RWPE2 (cell line): ENCODE measurements around the gene COX6B2.

Experiments
- ATAC-seq: fragments of 200-7000 bp; cut with Tn5 transposase; 3 replicates; pipeline ENCODE4 v1.9.1; 2021; ENCODE audit warnings: low read depth
- DNase-seq: peaks from one replicate; pipeline ENCODE4 v3.0.0-alpha.2; 2020; ENCODE audit warnings: low spot score
- H3K27ac ChIP-seq: fragments of 450-650 bp; 2 replicates; pipeline ENCODE4 v1.5.1; 2017; ENCODE audit warnings: mild to moderate bottlenecking; ENCODE audit not compliant: poor library complexity, severe bottlenecking
- H3K27me3 ChIP-seq: fragments of 250-450 bp; sonication (Bioruptor Pico); 2 replicates; pipeline ENCODE4 v1.5.1; 2021; ENCODE audit warnings: mild to moderate bottlenecking, moderate library complexity; ENCODE audit not compliant: insufficient read depth, poor library complexity, severe bottlenecking
- H3K36me3 ChIP-seq: fragments of 250-450 bp; sonication (Bioruptor Pico); 2 replicates; pipeline ENCODE4 v1.5.1; 2020; ENCODE audit warnings: low read depth, mild to moderate bottlenecking, moderate library complexity
- H3K4me1 ChIP-seq: fragments of 250-450 bp; sonication (Bioruptor Pico); 2 replicates; pipeline ENCODE4 v1.5.1; 2021; ENCODE audit warnings: mild to moderate bottlenecking, moderate library complexity; ENCODE audit not compliant: insufficient read depth, poor library complexity, severe bottlenecking
- H3K4me3 ChIP-seq: fragments of 250-450 bp; sonication (Bioruptor Pico); 2 replicates; pipeline ENCODE4 v1.5.1; 2021; ENCODE audit warnings: mild to moderate bottlenecking, moderate library complexity; ENCODE audit not compliant: severe bottlenecking
- H3K9me3 ChIP-seq: fragments of 250-450 bp; sonication (Bioruptor Pico); 2 replicates; pipeline ENCODE4 v1.5.1; 2021; ENCODE audit warnings: mild to moderate bottlenecking, moderate library complexity; ENCODE audit not compliant: severe bottlenecking
- TF ChIP-seq, protein P1 (sequence below): fragments of 450-650 bp; IDR thresholded peaks from one replicate; pipeline ENCODE4 v1.5.1; 2017; ENCODE audit warnings: mild to moderate bottlenecking, moderate library complexity; ENCODE audit not compliant: poor library complexity, severe bottlenecking

COX6B2 gene

DNA sequence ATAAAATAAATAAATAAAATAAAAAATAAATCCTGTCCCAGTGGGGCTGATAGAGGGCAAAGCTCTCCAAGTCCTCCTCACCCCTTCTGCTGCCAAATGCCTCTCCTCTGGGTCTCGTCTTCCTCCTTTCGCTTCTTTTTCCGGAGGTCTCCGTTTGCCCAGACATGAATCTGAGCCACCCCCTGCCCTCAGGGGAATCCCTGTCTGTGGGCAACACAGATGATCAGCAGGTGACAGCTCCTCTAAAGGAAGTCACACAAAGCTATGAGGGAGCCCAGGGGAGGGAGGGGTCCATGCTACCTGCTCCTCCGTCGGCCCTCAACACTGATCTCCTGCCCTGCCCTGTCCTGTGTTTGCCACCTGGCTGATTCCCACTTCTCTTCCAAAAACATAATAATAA lies 29.9 kb downstream of the COX6B2 start:
- Histone ChIP-seq H3K27me3 (no peaks in the 10 kb centered on the region), H3K4me3 (no peak overlapping the region), H3K4me1 (peaks cover 7% of the 10 kb centered on the region), H3K9me3 (no peaks in the 10 kb centered on the region), H3K27ac (no peak overlapping the region), H3K36me3 (no peaks in the 10 kb centered on the region)
- TF ChIP-seq, protein P1, sequence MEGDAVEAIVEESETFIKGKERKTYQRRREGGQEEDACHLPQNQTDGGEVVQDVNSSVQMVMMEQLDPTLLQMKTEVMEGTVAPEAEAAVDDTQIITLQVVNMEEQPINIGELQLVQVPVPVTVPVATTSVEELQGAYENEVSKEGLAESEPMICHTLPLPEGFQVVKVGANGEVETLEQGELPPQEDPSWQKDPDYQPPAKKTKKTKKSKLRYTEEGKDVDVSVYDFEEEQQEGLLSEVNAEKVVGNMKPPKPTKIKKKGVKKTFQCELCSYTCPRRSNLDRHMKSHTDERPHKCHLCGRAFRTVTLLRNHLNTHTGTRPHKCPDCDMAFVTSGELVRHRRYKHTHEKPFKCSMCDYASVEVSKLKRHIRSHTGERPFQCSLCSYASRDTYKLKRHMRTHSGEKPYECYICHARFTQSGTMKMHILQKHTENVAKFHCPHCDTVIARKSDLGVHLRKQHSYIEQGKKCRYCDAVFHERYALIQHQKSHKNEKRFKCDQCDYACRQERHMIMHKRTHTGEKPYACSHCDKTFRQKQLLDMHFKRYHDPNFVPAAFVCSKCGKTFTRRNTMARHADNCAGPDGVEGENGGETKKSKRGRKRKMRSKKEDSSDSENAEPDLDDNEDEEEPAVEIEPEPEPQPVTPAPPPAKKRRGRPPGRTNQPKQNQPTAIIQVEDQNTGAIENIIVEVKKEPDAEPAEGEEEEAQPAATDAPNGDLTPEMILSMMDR: no peak
- DNase-seq: no peak
- ATAC-seq: no peak

DNA sequence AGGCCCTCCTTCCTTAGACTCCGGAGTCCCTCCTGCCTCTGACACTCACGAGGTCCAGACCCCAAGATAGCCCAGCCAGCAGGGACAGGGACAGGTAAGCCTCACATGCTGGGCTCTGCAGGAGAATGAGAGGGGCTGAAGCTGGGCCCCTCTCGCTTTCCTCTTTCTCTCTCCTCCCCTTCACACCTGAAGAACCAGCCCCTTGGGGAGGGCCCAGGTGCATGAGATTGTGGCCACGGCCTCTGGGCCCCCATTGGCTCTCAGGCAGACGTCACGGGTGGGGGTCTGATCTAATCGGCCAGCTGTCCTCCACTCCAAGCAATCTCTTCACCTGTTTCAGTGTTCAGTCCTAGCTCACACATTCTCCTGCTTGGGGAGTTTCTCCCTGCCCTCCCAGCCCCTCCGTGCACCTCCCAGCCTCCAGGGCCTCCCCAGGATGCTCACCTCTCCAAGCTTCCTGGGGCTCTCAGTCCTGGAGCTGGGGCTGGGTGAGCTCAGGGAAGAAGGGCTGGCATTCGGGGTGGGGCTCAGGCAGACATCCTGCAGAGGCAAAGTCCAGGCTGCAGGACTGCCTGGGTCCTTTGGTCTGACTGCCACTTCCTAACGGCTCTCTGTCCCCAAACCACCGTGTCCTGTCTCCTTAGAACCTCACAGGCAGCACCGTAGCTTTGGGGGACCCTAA lies 32.2 kb downstream of the COX6B2 start:
- ATAC-seq: peak; percentile 21; the same call in 2 of the 3 replicates

DNA sequence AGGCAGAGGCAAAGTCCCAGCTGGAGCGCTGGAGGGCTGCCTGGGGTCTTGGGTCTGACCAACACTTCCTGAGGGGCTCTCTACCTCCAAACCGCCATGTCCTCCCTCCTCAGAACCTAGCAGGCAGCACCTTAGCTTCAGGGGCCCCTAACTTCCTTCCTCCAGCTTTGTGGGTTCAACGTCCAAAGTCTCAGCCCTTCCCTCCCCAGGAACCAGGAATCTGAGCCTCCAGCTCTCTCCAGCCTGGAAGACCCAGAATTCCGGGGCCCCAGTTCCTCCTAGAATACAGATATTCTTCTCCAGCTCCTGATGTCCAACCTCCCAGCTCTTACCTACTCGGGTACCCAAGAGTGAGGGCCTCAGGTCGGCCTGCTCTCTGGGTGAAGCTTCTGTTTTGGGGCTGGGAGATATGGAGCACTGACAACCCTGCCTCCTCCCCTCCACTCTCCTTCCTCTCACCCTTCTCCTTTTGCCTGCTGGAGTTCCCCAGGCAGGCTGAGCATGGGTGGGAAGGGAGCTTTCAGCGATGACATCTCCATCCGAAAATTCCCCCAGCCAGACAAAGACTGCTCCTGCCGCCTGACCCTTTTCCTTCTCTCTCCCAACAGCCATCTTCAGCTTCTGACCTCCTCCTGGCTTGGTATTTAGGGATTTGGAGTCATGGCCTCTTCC lies 32.9 kb downstream of the COX6B2 start:
- ATAC-seq: no peak
- no peak overlapping the region for H3K4me3 ChIP-seq
- TF ChIP-seq, protein P1: no peak
- H3K27ac ChIP-seq: no peak overlapping the region
- H3K9me3 ChIP-seq: no peaks in the 10 kb centered on the region
- no peaks in the 10 kb centered on the region for H3K36me3 ChIP-seq
- no peak for DNase-seq
- H3K27me3 ChIP-seq: no peaks in the 10 kb centered on the region
- no peaks in the 10 kb centered on the region for H3K4me1 ChIP-seq

More for the DNA sequence above, 32.2 kb downstream of the COX6B2 start:
- no peak for DNase-seq
- TF ChIP-seq, protein P1: no peak
- Histone ChIP-seq H3K4me1 (peaks cover 2% of the 10 kb centered on the region), H3K4me3 (no peak overlapping the region), H3K9me3 (no peaks in the 10 kb centered on the region), H3K27ac (no peak overlapping the region), H3K36me3 (no peaks in the 10 kb centered on the region), H3K27me3 (no peaks in the 10 kb centered on the region)

DNA sequence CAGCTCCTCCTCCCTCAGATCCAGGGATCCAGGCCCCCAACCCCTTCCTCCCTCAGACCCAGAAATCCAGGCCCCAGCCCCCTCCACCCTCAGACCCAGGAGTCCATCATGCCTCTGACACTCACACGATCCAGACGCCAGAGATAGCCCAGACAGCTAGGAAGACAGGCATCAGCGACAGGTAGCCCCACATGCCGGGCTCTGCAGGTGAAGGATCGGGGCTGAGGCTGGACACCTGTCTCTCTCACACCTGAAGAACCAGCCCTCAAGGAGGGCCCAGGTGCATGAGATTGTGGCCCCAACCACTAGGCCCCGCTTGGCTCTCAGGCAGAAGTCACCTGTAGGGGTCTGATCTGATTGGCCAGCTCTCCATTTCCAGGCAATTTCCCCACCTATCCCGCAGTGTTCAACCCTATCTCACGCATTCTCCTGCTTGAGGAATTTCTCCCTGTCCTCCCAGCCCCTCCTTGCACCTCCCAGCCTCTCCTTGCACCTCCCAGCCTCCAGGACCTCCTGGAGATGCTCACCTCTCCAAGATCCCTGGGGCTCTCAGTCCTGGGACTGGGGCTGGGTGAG lies 33.6 kb downstream of the COX6B2 start:
- Histone ChIP-seq H3K4me1 (no peaks in the 10 kb centered on the region), H3K36me3 (no peaks in the 10 kb centered on the region), H3K27me3 (no peaks in the 10 kb centered on the region), H3K27ac (no peak overlapping the region), H3K9me3 (no peaks in the 10 kb centered on the region), H3K4me3 (no peak overlapping the region)
- TF ChIP-seq, protein P1: no peak
- ATAC-seq (no peak), DNase-seq (no peak)
